Keratinocyte (primary cell): Measurements from ENCODE around the gene NOS1AP. TPM values are rescaled to one million over a fixed set of nuclear protein-coding genes. Genes with fewer than 3 reads are reported as not detected.

Source experiments
- DNase-seq: peaks from one replicate; pipeline ENCODE4 v3.0.0-alpha.2; 2011; ENCODE audit warnings: low read depth, missing footprints, low spot score
- FAIRE-seq: peaks from 2 replicates; lab custom pipeline; 2011; peaks lifted over from hg19 to GRCh38; lab: Jason Lieb, UNC
- H2AFZ ChIP-seq: 2 replicates; pipeline ENCODE4 v1.6.0; 2012; ENCODE audit warnings: low read length, control low read depth, inconsistent platforms; ENCODE audit not compliant: control insufficient read depth
- H3K27ac ChIP-seq: 2 replicates; pipeline ENCODE4 v1.5.1; 2011; ENCODE audit warnings: low read length; ENCODE audit not compliant: control insufficient read depth, insufficient read depth
- H3K27me3 ChIP-seq: 3 replicates; pipeline ENCODE4 v1.6.0; 2011; ENCODE audit warnings: low read length; ENCODE audit not compliant: control insufficient read depth, insufficient read depth; ENCODE audit errors: extremely low read depth
- H3K36me3 ChIP-seq, 2 experiments: 2 replicates in 1 of 2; 3 replicates in 1 of 2; pipeline ENCODE4 v1.5.1; 2011; ENCODE audit warnings: low read length in 2 of 2, mild to moderate bottlenecking in 1 of 2; ENCODE audit not compliant: control insufficient read depth in 2 of 2, insufficient read depth in 2 of 2; ENCODE audit errors: extremely low read depth in 1 of 2
- H3K4me1 ChIP-seq: 3 replicates; pipeline ENCODE4 v1.5.1; 2011; ENCODE audit warnings: low read length; ENCODE audit not compliant: control insufficient read depth, insufficient read depth; ENCODE audit errors: extremely low read depth
- H3K4me2 ChIP-seq: 3 replicates; pipeline ENCODE4 v1.6.0; 2011; ENCODE audit warnings: low read depth, low read length; ENCODE audit not compliant: control insufficient read depth, insufficient read depth; ENCODE audit errors: extremely low read depth
- H3K4me3 ChIP-seq, 3 experiments: fragments of 200-600 bp in 1 of 3; sonication (generic) in 1 of 3; 2 replicates in 2 of 3; 3 replicates in 1 of 3; pipeline ENCODE4 v1.5.1; 2011 to 2016; ENCODE audit warnings: low read length in 3 of 3, mild to moderate bottlenecking in 3 of 3, control low read depth in 2 of 3, inconsistent platforms in 1 of 3, low read depth in 1 of 3, mixed read lengths in 1 of 3, mixed run types in 1 of 3, moderate library complexity in 1 of 3; ENCODE audit not compliant: control insufficient read depth in 2 of 3, insufficient read depth in 2 of 3; ENCODE audit errors: extremely low read depth in 1 of 3
- H3K79me2 ChIP-seq: 2 replicates; pipeline ENCODE4 v1.6.0; 2012; ENCODE audit warnings: low read length; ENCODE audit not compliant: control insufficient read depth, insufficient read depth
- H3K9ac ChIP-seq: 3 replicates; pipeline ENCODE4 v1.6.0; 2011; ENCODE audit warnings: low read length; ENCODE audit not compliant: control insufficient read depth, insufficient read depth; ENCODE audit errors: extremely low read depth
- H3K9me1 ChIP-seq: 3 replicates; pipeline ENCODE4 v1.6.0; 2011; ENCODE audit warnings: low read length; ENCODE audit not compliant: control insufficient read depth, insufficient read depth; ENCODE audit errors: extremely low read depth
- H3K9me3 ChIP-seq: 2 replicates; pipeline ENCODE4 v1.5.1; 2012; ENCODE audit warnings: low read depth, low read length; ENCODE audit not compliant: control insufficient read depth
- H4K20me1 ChIP-seq: 3 replicates; pipeline ENCODE4 v1.6.0; 2011; ENCODE audit warnings: low read length; ENCODE audit not compliant: control insufficient read depth, insufficient read depth; ENCODE audit errors: extremely low read depth
- CTCF ChIP-seq, 3 experiments: IDR thresholded peaks in 1 of 3; conservative IDR thresholded peaks in 1 of 3; optimal IDR thresholded peaks in 1 of 3; 2 replicates in 2 of 3; 3 replicates in 1 of 3; pipeline versions ENCODE3 to v1.5.1; 2011; ENCODE audit warnings: low read length in 3 of 3, mild to moderate bottlenecking in 3 of 3, moderate library complexity in 2 of 3, control low read depth in 1 of 3, inconsistent platforms in 1 of 3; ENCODE audit not compliant: insufficient read depth in 2 of 3; ENCODE audit errors: extremely low read depth in 1 of 3
- EZH2 ChIP-seq: IDR thresholded peaks from one replicate; pipeline ENCODE4 v1.6.1; 2012; ENCODE audit warnings: inconsistent platforms, mild to moderate bottlenecking, low read length, moderate library complexity
- dilution Hi-C: fragments of 300-500 bp; cut with MboI; formaldehyde crosslinking; loops from one replicate; pipeline ENCODE4 v1.7.0; 2020; ENCODE audit warnings: low sequenced_read_pairs; ENCODE audit not compliant: extremely low pct_ligation_motif_present
- polyA plus RNA-seq, 5 experiments: library from polyadenylated mRNA; depleted of rRNA in 3 of 5; stranded (reverse) in 3 of 5; stranded (forward) in 1 of 5; unstranded in 1 of 5; fragments of >200 nt; gene quantifications; 1 replicate in 1 of 5; 2 replicates in 3 of 5; 3 replicates in 1 of 5; pipeline versions ENCODE4 v1.2.1 to v1.2.3, GENCODE V29; 2011 to 2012; ENCODE audit warnings: missing spikeins in 2 of 5, low read depth in 1 of 5, low replicate concordance in 1 of 5

The NOS1AP gene
- polyA plus RNA-seq, 1 donor (not counting 4 experiments of a cell fraction or from before 2014, with no cell fraction given) = not detected

GRCh38 chr1:162204129-162204822 lies 134.8 kb downstream of the NOS1AP start:
- H2AFZ ChIP-seq = no peak overlapping the region
- H3K9ac ChIP-seq = no peak overlapping the region
- DNase-seq (no peak), FAIRE-seq (no peak)
- dilution Hi-C loops = no loop called here
- H3K4me1 ChIP-seq = no peaks in the 10 kb centered on the region
- TF ChIP-seq CTCF (optimal IDR thresholded peaks at IDR 0.05 in 1 of 3, IDR thresholded peaks at IDR 0.05 in 1 of 3, conservative IDR thresholded peaks at IDR 0.05 in 1 of 3; ENCODE audit: extremely low read depth in 1 of 3, insufficient read depth in 2 of 3, low read length in 3 of 3) (no peak), EZH2 (no peak)
- no peaks in the 10 kb centered on the region for H3K36me3 ChIP-seq
- H3K9me3 ChIP-seq = no peaks in the 10 kb centered on the region
- H3K79me2 ChIP-seq = no peaks in the 10 kb centered on the region
- no peak overlapping the region for H3K27ac ChIP-seq
- H3K27me3 ChIP-seq = peaks cover 8% of the 10 kb centered on the region
- no peaks in the 10 kb centered on the region for H3K9me1 ChIP-seq
- no peaks in the 10 kb centered on the region for H4K20me1 ChIP-seq
- no peak overlapping the region for H3K4me3 ChIP-seq
- no peak overlapping the region for H3K4me2 ChIP-seq

DNA sequence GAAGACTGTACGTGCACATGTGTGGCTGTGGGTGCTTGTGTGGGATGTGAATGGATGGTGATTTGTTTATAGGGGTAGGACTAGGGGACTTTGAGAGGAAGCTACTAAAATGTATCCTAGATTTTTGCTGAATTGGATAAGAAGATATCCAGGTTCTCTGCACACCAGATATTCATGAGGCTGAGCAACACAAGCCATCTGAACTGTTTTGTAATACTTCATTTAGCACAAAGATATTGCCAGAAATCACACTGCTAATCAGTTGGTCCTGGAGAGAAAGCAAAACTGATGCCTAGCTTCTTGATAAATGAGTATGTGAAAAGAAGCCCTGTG lies 135.3 kb downstream of the NOS1AP start:
- Histone ChIP-seq H3K4me2 (no peak overlapping the region), H3K9ac (no peak overlapping the region), H3K4me1 (no peaks in the 10 kb centered on the region), H3K4me3 (no peak overlapping the region), H3K9me1 (no peaks in the 10 kb centered on the region), H3K9me3 (no peaks in the 10 kb centered on the region), H3K27ac (no peak overlapping the region), H2AFZ (no peak overlapping the region), H3K79me2 (no peaks in the 10 kb centered on the region), H3K27me3 (peaks cover 8% of the 10 kb centered on the region), H3K36me3 (no peaks in the 10 kb centered on the region), H4K20me1 (no peaks in the 10 kb centered on the region)
- no peak for DNase-seq
- dilution Hi-C loops = no loop called here
- no peak for FAIRE-seq
- no peak for TF ChIP-seq EZH2
- TF ChIP-seq CTCF (optimal IDR thresholded peaks at IDR 0.05 in 1 of 3, IDR thresholded peaks at IDR 0.05 in 1 of 3, conservative IDR thresholded peaks at IDR 0.05 in 1 of 3; ENCODE audit: extremely low read depth in 1 of 3, insufficient read depth in 2 of 3, low read length in 3 of 3) = no peak
